Superior temporal gyrus (tissue), 1 donor: Measurements from ENCODE around the gene ZNF275.
"Not testable (repeated sequence)": the region's sequence is repeated elsewhere in the genome, so short reads cannot be mapped to it uniquely, and the experiment has no call there.

Source experiments
- DNase-seq: peaks from one replicate; pipeline ENCODE4 v3.0.0-alpha.2; 2016; ENCODE audit errors: extremely low spot score

ZNF275 gene

GRCh38 chrX:153357877-153358276 is 23.9 kb downstream of the ZNF275 start:
- DNase-seq = no peak

- DNase-seq = no peak
These were observed 27.9 kb downstream of the ZNF275 start for GRCh38 chrX:153361781-153362397.

- no peak for DNase-seq
These were observed 31.7 kb downstream of the ZNF275 start for GRCh38 chrX:153365670-153366069.

- DNase-seq = no peak
These were observed 32.2 kb downstream of the ZNF275 start for GRCh38 chrX:153366119-153366518.

GRCh38 chrX:153366878-153367538 is 33.1 kb downstream of the ZNF275 start:
- DNase-seq = no peak

GRCh38 chrX:153370293-153371055 is 36.5 kb downstream of the ZNF275 start:
- no peak for DNase-seq

GRCh38 chrX:153371256-153371655 is 37.3 kb downstream of the ZNF275 start:
- DNase-seq = no peak

GRCh38 chrX:153372949-153373348 is 39.0 kb downstream of the ZNF275 start:
- DNase-seq = no peak

- DNase-seq = no peak
These were observed 40.5 kb downstream of the ZNF275 start for GRCh38 chrX:153374426-153374825.

- no peak for DNase-seq
These were observed 41.6 kb downstream of the ZNF275 start for GRCh38 chrX:153375571-153375970.

GRCh38 chrX:153377727-153378126 is 43.8 kb downstream of the ZNF275 start:
- DNase-seq = no peak

- no peak for DNase-seq
These were observed 44.7 kb downstream of the ZNF275 start for GRCh38 chrX:153378607-153379006.

GRCh38 chrX:153379508-153379907 is 45.6 kb downstream of the ZNF275 start:
- no peak for DNase-seq

GRCh38 chrX:153379971-153380581 is 46.1 kb downstream of the ZNF275 start:
- no peak for DNase-seq

- no peak for DNase-seq
These were observed 46.7 kb downstream of the ZNF275 start for GRCh38 chrX:153380691-153381090.

GRCh38 chrX:153381684-153382532 is 48.0 kb downstream of the ZNF275 start:
- DNase-seq = peak; percentile 21

- DNase-seq = no peak
These were observed 48.9 kb downstream of the ZNF275 start for GRCh38 chrX:153382563-153383482.

GRCh38 chrX:153384390-153384789 is 50.4 kb downstream of the ZNF275 start:
- DNase-seq = no peak

GRCh38 chrX:153384973-153385372 is 51.0 kb downstream of the ZNF275 start:
- not testable (repeated sequence) for DNase-seq

- DNase-seq = no peak
These were observed 52.1 kb downstream of the ZNF275 start for GRCh38 chrX:153386097-153386496.
